Endometrial microvascular endothelial cells (primary cell): Measurements from ENCODE around the gene PAX6. TPM values are rescaled to one million over a fixed set of nuclear protein-coding genes. Genes with fewer than 3 reads are reported as not detected.

ENCODE experiments used
- in situ Hi-C: cut with HindIII; loops from 2 replicates; pipeline ENCODE4 v1.10.0; 2017; ENCODE audit warnings: low sequenced_read_pairs, low pct_unique_long_range_greater_than_20kb; ENCODE audit errors: inconsistent ontology term
- total RNA-seq: library from RNA; depleted of rRNA; stranded (reverse); fragments of >200 nt; gene quantifications from one replicate; pipeline ENCODE4 v1.2.3, GENCODE V29; 2015; ENCODE audit errors: inconsistent ontology term

Gene PAX6
- not detected for total RNA-seq

- in situ Hi-C loops, result loop anchor here (25.0 kb wide), 1 partner anchor 299 kb away; the partner anchor contains the start of genes ELP4 and IMMP1L
Observed at GRCh38 chr11:31810779-31811647, at the start of gene PAX6. Gene PAX6, minus strand, starts transcription at chr11:31811322. Its CDS starts 4,911 bp downstream, at chr11:31806411.

- in situ Hi-C loops, result no loop called here
Observed at GRCh38 chr11:31860391-31860790, 49.3 kb upstream of the PAX6 start.

DNA sequence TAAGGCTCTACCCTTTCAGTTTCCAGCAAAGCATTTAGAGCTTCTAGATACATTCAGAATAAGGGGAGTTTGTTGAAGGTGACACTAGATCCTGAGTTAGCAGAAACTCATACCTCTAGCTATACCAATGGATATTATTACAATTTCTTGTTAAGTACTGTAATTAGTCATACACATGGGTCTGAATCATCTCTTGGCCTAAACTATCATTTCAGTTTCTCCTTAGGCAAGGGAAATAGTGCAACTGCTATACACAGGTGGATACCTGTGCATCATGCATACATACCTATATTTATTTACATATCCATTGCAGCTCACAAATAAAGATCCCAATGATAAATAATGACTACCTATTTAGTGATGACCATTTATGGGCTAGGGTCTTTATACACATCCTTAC, 45.1 kb upstream of the PAX6 start:
- in situ Hi-C loops, result no loop called here

DNA sequence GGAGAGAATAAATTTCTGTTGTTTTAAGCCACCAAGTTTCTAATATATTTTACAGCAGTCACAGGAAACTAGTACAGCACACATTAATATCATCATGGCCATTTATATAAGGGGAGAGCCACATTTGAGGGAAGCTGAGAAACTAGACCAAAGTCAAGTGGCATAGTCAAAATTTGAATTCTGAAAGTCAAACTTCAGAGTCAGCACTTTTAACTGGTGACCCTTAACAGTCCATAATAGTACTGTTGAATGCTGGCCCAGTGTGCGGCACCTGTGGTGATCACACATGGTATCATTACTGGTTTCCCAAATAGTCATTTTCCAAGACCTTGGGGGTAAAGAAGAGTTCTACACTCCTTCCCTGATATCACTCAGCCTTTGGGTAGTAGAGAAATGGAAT, 44.3 kb upstream of the PAX6 start:
- in situ Hi-C loops, result no loop called here

- in situ Hi-C loops, result no loop called here
Observed at GRCh38 chr11:31850365-31850764, 39.2 kb upstream of the PAX6 start.

DNA sequence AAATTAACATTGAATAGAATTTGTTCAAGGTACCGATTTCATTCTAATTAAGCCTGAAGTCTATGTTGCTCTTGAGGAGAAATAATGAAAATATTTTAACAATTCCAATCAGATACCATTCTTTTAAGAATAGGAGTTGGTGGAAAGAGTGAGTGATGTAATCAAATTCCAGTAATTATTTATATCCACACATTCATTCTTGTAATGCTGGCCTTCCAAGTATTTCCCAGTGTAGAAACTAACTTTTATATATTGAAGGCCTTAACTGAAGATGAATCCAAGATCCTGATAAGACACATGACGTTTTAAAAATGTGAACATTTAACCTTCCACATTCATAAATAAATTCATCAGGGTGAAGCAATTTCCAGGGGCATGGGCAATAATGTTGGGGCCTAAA, 36.6 kb upstream of the PAX6 start:
- in situ Hi-C loops, result no loop called here

DNA sequence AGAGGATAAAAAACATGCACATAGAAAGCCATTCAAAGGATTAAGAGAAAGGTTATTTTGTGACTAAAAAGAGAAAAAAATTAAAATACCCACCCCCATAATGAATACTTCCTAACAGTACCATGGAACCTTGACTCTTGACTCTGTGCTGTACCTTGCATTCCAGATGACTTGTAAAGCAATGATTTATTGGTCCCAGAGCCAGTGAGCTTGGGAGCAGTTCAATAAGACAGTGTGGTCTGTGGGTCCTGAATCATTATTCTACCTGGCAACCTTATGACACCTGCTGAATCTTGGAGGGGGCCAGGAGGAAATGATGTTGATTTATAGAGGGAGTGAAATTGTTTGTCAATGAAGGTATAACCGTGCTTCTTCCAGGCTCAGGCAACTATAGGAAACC, 34.2 kb upstream of the PAX6 start:
- in situ Hi-C loops, result no loop called here

DNA sequence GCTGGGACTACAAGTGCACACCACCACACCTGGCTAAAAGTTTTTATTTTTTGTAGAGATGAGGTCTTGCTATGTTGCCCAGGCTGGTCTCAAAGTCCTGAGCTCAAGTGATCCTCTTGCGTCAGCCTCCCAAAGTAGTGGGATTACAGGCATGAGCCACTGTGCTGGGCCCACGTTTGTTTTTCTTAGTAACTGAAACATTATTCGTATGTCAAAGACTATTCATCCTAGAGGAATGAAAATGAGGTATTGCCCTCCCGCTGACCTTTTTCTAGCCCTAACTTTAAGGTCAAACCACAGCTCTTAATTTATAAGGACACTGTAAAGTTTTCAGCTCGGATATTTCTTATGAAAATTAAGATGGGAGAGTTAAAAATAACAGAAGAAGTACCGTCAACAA, 33.2 kb upstream of the PAX6 start:
- in situ Hi-C loops, result no loop called here

DNA sequence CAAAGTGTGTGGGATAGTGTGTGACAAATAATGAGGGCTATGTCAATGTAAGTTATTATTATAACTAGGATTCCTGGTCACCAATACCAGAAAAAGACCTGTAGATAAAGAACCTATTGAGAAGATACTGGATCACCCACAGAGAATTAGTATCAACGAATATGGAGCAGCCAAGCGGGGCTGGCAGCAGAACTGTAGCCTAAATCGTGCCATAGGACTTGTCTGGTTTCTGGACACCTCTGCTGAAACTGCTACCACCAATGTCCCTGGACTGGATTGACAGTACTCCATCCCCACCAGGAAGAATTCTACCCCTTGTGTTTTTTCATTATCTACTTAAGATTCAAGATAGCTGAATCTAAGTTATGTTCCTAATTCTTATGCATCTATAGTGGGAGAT, 30.3 kb upstream of the PAX6 start:
- in situ Hi-C loops, result no loop called here

DNA sequence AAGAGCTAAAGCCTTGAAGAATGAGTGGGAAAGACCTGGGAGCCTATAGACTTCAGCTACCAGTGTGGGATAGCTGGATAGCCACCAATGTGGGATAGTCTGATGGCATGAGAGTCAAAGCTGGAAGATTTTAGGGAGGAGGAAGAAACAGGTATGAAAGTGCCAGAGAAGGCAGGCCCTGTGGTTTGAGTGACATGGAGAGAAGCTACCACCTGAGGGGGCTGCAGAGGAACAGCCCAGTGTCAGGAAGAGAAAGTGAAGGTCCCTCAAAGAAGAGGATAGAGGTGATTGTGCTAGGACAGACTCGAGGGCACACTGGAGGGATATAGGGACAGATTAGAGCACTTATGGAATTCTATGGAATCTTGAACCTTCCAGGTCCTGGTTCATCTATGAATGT, 23.1 kb upstream of the PAX6 start:
- in situ Hi-C loops, result no loop called here

- in situ Hi-C loops, result no loop called here
Observed at GRCh38 chr11:31830406-31830805, 19.3 kb upstream of the PAX6 start.

DNA sequence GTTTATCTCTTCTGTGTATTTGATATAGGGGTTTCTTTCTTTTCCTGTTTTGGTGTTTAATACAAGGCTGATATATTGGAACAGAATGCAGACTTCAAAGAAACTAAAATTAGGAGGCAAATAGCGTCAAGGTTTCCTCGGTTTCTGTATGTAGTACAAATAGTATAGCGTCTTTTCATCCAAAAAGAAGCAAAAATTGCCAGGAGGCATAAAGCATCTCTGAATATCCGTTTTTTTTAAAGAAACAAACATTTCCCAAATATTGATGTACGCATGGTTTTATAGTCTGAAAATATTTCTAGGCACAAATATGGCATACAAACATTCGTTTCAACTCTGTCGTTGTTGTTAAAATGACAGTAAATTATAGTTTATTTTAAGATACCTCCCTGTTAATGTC, 17.1 kb upstream of the PAX6 start:
- in situ Hi-C loops, result no loop called here

DNA sequence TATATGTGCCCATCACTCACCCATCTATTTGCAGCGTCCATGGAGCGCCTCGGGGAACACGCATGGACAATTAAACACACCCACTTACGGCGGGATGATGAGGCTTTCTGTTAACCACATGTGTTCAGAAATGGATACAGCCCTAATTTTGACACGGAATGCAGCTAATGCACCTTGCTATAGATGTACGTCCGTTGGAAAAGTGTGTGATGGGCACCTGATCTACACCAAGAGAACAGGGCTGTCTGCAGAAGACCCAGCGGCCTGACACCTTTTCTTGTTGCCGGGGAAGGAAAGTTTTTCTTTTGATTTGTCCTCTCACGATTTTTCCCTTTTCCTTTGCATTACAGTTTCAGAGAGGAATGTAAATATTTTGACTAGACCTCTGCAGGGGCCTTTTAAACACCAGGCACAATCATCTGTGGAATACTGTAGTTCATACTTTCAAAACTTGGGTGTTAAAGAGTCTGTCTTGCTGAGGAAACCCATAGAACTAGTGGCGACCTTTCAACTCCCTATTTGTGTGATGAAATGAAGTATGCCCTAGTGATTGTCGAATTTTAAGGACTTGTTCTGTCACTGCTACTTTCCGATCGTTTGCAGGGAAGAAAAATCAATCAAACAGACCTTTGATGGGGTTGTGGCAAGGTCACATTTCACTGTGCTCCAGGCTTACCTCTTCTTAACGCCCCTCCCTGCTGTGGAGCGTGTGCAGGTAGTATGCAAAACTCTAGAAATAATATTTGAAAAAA, 16.5 kb upstream of the PAX6 start:
- in situ Hi-C loops, result no loop called here

DNA sequence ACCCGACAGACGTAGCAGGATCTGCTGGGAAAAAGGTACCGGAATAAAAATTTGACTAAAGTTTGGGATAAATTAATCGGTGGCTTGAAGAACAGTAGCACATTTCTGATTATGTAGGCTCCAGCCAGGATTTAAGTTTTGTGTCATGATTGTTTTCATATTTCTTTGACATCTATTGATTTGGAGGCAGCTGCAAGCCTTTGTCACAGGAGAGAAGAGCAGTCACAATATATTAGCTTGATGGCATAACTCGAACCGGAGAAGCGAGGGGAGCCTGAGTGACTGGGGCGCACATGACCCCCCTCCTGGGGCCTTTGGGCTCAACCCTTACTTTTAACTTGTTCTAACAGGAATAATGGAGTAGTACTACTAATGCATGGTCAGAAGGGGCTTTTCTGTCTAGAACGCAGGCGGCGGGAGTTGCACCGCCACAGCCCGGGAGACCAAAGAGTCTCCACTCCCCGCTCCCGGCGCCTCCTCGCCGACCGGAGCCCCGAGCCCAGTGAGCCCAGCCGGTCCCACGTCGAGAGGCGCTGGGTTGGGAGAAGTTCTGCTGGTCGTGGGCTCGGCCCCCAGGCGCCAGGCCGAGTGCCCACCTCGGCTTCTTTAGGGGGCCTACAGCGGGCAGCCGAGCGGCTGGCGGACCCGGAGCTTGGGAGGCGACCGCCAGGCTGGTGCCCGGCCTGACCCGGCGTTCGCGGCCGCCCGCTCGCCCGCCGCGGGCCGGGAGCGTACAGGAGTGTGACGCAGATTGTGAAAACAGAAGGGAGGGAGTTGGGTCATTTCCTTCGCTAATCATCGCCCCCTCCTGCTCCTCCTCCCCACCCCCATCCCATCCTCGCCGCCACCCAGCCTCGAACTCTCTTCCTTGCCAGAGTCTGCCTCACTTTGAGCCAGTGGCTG, 15.7 kb upstream of the PAX6 start:
- in situ Hi-C loops, result no loop called here

- in situ Hi-C loops, result no loop called here
Observed at GRCh38 chr11:31825838-31826484, 14.8 kb upstream of the PAX6 start.

- in situ Hi-C loops, result loop anchor here (25.0 kb wide), 1 partner anchor 313 kb away; the partner anchor contains the start of genes ELP4 and IMMP1L
Observed at GRCh38 chr11:31824879-31825837, 14.0 kb upstream of the PAX6 start.

DNA sequence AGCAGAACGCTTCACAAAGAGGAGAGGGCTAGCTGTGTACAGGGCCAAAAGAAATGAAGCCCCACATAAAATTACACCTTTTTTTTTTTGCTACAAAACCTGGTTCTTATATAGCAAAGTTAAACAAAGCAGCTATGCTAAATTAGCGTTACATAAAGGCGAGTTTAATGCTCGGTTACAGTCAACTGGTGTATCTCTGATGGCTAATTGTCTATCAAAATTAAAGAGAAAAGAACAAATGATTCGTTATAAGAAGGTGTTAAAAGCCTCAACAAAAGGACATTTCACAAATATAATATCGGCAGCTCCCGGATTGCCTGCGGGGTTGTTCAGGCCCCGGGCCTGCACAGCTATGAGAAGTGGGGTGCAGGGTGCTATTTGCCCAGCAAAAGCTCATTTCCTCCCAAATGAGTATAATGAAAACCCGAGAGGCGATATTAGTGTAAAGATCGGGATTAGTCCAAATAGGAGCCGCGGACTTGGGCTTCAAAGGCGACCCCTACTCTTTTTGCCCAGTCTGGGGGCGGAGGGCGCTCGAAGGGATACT, 13.3 kb upstream of the PAX6 start:
- in situ Hi-C loops, result loop anchor here (25.0 kb wide), 1 partner anchor 312 kb away; the partner anchor contains the start of genes ELP4 and IMMP1L
